Lung microvascular endothelial cell (primary cell): ENCODE results near the gene NCOR1. TPM values are rescaled to one million over a fixed set of nuclear protein-coding genes. Genes with fewer than 3 reads are reported as not detected.
"Not testable (repeated sequence)": the region's sequence is repeated elsewhere in the genome, so short reads cannot be mapped to it uniquely, and the experiment has no call there.

Experiments used
- DNase-seq, 2 donors: peaks; one replicate each; pipeline versions ENCODE4 v3.0.0 to v3.0.0-alpha.2; 2010; ENCODE audit warnings: low read depth in 2 of 2
- total RNA-seq: library from RNA; depleted of rRNA; stranded (reverse); fragments of >200 nt; gene quantifications from 2 replicates; pipeline ENCODE4 v1.2.1, GENCODE V29; 2014

Gene NCOR1
- 57.3 and 85.1 TPM in 2 replicates for total RNA-seq

DNA sequence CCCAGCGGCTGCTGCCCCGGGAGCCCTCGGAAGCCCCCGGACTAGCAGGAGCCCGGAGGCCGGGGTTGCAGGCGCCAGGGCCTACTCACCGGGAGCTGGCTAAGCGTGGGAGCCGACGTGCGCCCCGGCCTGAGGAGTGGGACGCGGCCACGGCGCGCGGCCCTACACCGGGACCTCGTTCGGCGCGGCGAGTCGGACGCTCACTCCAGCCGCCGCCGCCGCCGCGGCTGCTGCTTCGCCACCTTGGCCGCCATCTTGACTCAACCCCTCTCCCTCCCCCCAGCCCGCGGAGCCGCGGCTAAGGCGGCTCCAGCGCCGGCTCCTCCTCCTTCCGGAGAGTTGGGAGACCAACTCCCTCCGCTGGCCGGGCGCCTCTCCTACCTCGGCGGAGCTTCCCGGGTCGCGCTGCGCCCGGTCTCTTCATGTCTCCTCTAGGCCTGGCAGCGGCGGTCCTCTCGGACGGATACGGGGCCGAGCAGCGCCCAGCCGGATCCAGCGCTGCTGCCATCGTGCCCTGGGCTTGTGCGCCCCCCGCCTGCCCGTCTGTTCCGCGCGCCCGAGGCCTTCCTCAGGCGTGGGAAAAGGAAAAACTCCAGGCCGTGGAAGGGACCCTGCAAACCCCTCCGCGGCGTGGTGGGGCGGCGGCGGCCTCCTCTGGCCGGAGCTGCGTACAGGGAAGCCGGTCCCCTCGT lies at the start of gene NCOR1:
TSS of gene NCOR1 (minus strand) at position 262 of the 692 bp plus-strand sequence. CDS start 20,965 bp downstream, outside the sequence.
- DNase-seq, result peak; percentile 87 to 94

DNA sequence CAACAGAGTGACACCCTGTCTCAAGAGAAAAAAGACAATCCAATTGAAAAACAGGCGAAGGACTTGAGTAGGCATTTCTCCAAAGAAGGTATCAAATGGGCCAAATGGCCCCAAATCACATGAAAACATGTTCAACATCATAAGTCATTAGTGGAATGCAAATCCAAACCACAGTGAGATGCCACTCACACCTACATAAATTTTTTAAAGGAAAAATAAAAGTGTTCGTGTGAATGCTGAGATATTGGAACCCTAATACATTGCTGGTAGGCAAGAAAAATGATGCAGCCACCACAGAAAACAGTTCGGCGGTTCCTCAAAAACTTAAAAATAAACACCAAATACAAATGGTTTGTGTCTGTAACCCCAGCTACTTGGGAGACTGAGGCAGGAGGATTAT lies 46.9 kb upstream of the NCOR1 start:
- DNase-seq, result no peak

DNA sequence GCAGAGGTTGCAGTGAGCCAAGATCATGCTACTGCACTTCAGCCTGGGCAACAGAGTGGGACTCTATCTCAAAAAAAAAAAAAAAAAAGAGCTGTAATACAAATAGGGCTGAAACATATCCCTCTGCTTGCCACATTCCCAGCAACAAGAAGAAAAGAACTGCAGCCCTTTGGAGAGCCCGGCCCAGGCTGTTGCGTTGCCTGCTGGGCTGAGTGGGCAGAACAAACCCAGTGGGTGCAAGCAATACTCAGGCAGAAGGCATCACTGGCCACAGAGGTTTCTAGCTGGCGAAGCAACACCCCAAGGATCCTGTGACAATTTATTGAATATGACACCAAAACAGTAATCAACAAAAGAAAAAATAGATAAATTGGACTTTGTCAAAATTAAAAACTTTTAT lies 45.7 kb upstream of the NCOR1 start:
- no peak for DNase-seq

DNA sequence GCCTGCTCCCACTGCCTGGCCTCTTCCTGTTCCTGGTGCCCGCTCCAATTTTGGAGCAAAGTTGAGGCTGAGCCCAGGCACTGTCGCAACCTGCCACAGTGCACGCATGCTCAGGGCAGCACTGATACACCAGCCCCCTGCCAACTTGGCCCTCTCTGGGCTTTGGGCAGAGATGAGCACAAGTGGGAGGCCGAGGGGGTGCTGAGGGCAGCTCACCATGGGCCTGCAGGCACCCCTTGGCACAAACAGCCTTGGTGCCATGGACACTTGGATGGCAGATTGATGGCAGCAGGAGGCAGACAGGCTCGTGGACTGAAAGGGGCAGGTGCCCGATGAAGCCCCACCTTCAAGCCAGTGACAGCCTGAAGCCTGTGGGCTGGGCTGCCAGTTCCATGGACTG lies 44.6 kb upstream of the NCOR1 start:
- no peak for DNase-seq

DNA sequence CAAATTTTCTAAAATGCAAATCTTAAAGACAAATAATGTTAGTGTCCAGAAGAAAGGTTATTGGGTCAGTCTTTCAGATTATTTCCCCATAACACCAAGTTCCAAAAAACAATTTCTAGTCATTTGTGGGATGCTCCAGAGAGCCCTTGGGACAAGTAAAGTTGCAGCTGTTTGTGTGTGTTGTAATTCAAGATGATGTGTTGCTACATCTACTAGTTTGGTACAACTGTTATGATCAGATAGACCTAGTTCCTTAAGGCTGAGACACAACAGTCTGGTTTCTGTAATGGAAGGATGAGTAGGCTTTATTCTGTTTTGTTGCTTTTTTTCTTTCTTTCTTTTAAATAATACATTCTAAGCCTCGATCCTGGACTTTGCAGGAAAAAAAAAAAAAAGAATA lies 43.6 kb upstream of the NCOR1 start:
- no peak for DNase-seq

DNA sequence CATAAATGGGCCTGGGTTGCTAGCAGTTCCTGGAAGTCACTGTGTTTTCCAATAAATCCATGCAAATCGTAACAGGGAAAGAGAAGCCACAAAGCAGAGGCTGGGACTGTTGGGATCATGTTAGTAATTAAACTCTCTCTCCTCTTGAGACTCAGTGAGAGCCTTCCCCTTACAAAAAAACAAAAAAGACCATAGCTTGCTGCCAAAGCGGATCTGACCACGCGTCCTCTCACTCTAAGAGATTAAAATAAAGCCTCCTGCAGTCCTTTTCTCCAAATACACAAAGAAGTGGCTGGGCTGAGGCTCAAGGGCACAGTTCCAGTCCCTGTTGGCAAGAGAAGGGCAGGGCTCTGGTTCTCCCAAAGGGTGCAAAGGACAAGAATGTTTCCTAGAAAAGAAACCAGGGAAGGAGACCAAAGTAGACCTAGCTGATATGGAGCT lies 40.2 kb upstream of the NCOR1 start:
- DNase-seq, result peak in 1 of 2 donors; percentile 26

DNA sequence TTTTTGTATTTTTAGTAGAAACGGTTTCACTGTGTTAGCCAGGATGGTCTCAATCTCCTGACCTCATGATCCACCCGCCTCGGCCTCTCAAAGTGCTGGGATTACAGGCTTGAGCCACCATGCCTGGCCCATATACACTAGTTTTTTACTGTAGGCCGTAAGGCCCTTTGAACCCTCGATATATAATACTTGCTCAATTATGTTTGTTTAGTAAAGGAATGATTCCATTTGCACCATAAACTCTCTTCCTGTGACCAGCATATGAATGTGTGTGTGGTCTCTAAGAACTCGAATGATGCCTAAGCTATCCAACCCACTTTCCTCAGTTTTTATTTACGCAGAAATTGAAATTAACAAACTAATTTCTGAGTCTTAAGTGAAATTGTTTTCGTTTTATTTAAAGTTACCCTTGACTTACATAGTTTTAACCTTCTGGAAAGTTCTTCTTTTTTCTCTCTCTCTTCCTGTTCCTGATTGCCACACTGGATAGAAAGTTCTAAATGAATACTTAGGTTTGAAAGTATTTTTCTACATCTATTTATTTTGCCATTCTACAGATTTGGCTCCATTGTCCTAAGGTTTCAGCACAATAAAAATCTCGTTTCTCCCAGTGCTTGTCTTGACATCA lies 39.6 kb upstream of the NCOR1 start:
- DNase-seq, result no peak

DNA sequence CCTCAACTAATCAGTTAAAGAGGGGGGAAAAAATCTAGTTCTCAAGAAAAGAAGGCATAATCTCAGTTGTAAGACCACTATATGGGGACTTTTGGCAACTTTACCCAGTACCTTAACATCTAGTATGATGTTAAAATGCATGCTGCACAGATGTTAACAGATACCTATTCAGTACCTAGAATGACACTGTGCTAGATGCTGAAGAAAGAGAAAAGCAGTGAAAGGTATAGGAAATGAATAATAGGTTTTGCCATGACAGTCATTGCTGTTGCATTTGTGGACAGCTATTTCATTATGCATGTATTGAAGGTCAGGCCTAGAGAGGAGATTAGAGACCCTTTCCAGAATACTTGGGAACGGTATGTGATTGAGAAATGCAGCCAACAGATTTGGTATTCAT lies 36.2 kb upstream of the NCOR1 start:
- DNase-seq, result no peak

DNA sequence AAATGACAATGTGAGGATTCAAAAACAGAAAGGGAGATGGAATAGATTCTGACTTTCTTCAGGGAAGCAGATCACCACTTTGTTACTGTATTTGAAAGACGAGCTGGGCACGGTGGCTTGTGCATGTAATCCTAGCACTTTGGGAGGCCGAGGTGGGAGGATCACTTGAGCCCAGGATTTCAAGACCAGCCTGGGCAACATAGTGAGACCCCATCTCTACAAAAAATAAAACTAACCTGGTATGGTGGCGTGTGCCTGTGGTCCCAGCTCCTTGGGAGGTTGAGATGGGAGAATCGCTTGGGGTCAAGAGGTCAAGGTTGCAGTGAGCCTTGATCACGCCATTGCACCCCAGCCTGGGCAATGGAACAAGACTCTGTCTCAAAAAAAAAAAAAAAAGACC lies 35.7 kb upstream of the NCOR1 start:
- no peak for DNase-seq

DNA sequence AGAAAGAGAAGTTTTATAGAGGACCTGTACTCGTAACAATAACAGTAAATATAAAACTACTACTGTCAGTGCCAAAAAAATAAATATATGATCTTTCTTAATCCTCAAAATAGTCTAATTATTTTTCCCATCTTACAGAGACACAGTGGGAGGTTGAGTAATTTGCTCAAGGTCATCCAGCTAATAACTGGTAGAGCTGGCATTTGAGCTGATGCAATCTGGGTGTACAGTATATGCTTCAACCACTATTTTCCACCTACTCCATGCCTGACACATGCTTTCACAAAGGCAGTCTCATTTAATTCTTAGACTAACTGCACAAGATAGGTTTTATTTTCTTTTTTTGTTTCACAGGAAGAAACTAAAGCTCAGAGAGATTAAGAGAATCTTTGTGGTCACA lies 35.3 kb upstream of the NCOR1 start:
- DNase-seq, result no peak

DNA sequence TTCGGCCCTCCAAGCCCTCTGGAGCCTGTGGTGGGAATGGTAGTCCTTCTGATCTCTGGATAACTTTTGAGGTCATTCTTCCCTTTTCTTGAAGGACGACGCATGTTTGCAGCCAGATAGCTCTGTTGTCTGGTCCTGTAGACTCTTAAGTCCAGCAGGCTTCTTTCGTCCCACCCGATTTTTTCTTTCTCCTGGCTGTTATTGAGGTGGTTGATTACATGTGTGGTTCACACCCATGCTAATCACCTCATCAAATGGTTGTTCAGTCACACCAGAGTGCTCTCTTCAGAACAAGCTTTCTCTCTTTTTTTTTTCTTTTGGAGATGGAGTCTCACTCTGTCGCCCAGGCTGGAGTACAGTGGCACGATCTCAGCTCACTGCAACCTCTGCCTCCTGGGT lies 32.3 kb upstream of the NCOR1 start:
- DNase-seq, result no peak

DNA sequence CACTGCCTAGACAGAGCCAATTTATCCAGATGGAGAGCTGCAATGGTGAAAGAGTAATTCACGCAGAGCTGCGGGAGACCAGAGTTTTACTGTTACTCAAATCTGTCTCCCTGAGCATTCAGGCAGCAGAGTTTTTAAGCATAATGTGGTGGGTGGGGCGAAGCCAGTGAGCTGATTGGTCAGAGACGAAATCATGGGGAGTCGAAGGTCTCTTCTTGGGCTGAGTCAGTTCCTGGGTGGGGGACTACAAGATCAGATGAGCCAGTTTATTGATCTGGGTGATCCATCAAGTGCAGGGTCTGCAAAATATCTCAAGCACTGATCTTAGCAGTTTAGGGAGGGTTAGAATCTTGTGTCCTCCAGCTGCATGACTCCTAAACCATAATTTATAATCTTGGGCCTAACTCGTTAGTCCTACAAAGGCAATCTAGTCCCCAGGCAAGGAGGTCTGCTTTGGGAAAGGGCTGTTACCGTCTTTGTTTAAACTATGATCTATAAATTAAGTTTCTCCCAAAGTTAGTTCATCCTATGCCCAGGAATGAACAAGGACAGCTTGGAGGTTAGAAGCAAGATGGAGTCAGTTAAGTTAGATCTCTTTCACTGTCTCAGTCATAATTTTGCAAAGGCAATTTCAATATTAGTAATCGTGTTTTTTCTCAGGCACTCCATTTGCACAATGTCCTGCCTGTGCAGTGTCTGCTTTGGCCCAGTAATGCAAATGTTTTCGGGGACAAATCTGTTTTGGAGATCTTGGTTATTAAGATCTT lies 28.6 kb upstream of the NCOR1 start:
- DNase-seq, result no peak

DNA sequence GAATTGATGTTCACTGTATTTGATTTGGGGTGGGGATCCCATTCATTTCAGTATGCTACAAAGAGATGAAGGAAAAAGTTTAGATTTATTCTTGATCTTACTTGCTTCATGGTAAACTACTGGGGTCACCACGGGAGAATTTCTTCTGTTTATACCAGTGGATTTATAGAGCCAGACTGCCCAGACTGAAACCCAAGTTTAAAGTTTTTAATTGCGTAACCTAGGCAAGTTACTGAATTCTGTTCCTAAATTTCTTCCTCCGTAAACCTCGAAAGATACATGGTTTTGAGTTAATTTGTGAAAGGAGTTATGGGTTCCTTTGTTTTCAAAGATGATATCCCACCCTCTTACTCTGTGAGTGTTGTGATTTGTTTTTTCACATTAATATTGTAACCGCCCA lies 28.1 kb upstream of the NCOR1 start:
- DNase-seq, result no peak

DNA sequence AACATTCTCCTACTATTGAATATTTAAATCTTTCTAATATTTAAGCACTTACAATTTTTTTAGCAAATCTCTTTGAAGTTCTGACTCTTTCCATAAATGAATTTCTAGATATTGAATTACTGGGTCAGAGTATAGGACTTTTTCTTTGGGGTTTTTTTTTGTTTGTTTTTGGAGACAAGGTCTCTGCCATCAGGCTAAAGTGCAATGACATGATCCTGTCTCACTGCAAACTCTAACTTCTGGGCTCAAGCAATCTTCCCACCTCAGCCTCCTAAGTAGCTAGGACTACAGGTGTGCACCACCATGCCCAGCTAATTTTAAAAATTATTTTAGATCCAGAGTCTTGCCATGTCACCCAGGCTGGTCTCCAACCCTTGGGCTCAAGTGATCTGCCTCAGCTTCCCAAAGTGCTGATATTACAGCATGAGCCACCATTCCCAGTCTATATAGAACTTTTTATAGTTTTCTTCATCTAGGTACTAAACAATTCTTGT lies 26.6 kb upstream of the NCOR1 start:
- DNase-seq, result no peak

DNA sequence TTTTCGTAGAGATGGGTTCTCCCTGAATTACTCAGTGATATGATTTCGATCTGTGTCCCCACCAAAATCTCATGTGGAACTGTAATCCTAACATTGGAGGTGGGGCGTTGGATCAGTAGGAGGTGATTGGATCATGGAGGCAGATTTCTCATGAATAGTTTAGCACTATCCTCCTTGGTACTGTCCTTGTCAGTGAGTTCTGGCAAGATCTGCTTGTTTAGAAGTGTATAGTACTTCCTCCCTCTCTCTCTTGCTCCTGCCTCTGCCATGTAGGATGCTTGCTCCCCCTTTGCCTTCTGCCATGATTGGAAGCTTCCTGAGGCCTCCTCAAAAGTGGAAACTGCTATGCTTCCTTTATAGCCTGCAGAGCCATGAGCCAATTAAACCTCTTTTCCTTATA lies 24.6 kb upstream of the NCOR1 start:
- DNase-seq, result no peak

DNA sequence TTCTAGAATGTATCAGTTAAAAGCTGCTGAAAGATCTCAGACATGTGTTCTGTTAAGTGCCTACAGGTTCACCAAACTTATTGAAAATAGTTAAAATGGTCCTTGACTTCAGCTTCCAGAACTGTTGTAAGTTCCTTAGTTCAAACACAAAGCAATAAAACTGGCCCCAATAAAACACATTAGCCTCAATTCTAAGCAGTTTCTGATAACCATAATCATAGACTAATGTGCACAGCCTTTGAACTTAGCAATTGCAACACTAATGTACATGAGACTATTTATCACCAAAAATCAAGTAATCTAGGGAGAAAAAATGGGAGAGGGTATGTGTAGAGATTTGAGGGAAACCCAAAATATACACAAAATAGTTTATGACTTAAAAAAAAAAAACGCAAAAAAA lies 17.1 kb upstream of the NCOR1 start:
- DNase-seq, result no peak

DNA sequence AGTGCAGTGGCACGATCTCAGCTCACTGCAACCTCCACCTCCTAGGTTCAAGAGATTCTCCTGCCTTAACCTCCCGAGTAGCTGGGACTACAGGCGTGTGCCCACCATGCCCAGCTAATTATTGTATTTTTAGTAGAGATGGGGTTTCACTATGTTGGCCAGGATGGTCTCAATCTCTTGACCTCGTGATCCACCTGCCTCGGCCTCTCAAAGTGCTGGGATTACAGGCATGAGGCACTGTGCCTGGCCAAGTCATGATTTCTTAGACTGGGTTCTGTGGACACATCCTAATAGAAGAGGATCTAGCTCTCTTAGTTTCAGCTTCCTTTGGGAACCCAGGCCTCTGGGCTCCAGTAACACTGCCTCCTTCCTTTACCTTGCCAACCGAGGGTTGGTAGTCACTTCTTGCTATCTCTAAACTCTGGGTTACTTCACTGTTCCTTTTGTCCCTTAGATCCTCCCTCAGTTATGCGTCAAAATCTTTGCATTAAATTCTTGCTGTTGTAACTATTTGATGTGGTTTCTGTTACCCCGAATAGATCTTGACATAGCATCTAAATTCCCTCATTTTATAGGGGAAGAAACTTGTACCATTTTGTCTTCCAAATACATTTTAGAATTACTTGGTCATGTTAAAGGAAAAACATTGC lies 14.7 kb upstream of the NCOR1 start:
- DNase-seq, result not testable (repeated sequence)

DNA sequence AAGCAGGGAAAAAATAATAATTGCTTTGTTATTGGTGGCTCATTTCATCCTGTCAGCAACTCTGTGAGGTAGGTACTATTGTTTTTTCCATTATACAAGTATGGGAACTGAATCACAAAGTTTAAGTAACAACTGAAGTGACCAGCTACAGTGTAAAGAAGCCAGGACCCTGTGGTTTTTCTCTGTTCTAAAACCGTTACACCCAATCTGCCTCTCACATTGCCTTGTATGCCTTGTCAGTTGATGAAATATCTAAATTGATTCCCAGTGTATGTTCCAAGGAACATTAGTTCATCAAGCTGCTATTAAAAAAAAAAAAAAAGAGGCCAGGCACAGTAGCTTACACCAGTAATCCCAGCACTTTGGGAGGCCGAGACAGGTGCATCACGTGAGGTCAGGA lies 7.1 kb upstream of the NCOR1 start:
- peak in 1 of 2 donors; percentile 21 for DNase-seq

DNA sequence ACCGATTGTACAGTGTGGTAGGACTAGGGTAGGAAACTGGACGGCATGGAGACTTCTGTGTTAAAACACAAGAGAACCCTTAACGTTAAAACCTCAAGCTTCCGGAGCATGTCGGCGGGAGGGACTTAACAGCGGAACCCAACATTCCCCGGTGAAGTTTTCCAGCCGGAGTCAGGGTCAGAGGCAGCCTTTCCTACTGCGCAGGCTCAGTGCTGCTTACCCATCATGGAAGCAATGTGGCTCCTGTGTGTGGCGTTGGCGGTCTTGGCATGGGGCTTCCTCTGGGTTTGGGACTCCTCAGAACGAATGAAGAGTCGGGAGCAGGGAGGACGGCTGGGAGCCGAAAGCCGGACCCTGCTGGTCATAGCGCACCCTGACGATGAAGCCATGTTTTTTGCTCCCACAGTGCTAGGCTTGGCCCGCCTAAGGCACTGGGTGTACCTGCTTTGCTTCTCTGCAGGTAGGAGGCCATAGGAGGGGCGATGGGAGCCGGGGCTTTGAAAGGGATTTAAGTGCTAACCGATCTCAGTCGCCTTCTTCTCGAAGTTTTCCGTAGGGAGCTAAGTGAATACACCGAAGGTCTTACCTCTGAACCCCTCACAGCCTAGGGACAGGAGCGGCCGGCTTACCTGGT lies 1.8 kb upstream of the NCOR1 start, which contains the start of gene PIGL:
TSS of gene PIGL (plus strand) at position 209 of the 634 bp plus-strand sequence. CDS start at position 226, 17 bp downstream.
- DNase-seq, result peak; percentile 96

DNA sequence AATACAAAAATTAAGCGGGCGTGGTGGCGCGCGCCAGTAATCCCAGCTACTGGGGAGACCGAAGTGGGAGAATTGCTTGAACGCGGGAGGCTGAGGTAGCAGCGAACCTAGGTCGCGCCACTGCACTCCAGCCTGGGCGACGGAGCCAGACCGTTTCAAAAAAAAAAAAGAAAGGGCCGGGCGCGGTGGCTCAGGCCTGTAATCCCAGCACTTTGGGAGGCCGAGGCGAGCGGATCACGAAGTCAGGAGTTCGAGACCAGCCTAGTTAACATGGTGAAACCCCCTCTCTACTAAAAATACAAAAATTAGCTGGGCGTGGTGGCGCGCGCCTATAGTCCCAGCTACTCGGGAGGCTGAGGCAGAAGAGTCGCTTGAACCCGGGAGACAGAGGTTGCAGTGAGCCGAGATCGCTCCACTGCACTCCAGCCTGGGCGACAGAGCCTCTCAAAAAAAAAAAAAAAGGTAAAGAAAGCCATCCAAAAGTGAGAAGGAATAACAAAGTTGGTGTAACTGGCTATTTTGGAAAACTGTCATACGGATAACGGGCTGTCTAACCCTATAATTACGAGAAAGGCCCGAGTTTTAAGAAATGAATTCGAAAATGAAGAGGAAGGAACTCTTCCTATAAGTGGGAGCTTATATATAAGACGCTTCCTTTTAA lies 1.1 kb upstream of the NCOR1 start:
- DNase-seq, result not testable (repeated sequence)

DNA sequence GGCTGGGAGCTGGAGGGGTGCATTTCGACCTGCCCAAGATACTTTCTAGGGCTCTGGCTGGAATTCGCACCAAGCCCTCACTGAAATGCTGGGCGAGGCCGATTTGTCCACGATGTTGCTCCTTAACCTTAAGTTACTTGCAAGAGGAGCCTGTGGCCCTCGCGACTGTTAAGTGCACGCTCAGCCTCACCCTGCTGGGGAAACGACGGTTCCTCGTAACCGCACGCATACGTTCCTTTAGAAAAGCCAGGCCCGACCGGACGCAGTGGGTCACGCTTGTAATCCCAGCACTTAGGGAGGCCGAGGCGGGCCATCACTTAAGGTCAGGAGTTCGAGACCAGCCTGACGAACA lies 607 bp upstream of the NCOR1 start:
- DNase-seq, result no peak
